ENCODE measurements around the gene RPN2.

DNA sequence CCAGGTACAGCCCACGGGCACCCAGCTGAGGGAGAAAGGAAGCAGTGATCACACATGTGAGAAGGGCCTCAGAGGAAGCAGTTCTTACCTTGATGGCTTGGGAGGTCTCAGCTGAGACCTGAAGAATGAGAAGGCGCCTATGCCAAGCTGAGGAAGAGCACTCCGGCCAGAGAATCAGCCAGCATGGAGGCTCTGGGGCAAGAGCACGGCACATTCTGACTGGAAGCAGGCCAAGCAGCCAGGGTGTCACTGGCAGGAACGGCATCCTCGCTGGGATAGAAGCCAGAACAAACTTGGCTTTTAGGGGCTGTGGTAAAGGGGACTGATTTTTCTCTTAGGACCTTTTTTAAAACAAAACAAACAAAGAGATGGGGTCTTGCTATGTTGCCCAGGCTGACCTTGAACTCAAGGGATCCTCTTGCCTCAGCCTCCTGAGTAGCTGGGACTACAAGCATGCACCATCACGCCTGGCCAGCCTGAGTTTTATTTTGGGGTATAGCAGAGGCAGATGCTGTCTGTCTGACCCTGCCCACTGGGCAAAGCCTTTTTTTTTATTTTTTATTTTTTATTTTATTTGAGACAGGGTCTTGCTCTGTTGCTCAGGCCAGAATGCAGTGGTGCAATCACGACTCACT, 64.9 kb downstream of the RPN2 start:
- TF ChIP-seq, protein P1, sequence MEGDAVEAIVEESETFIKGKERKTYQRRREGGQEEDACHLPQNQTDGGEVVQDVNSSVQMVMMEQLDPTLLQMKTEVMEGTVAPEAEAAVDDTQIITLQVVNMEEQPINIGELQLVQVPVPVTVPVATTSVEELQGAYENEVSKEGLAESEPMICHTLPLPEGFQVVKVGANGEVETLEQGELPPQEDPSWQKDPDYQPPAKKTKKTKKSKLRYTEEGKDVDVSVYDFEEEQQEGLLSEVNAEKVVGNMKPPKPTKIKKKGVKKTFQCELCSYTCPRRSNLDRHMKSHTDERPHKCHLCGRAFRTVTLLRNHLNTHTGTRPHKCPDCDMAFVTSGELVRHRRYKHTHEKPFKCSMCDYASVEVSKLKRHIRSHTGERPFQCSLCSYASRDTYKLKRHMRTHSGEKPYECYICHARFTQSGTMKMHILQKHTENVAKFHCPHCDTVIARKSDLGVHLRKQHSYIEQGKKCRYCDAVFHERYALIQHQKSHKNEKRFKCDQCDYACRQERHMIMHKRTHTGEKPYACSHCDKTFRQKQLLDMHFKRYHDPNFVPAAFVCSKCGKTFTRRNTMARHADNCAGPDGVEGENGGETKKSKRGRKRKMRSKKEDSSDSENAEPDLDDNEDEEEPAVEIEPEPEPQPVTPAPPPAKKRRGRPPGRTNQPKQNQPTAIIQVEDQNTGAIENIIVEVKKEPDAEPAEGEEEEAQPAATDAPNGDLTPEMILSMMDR (IDR thresholded peaks at IDR 0.05), result no peak
- TF ChIP-seq EZH2 (IDR thresholded peaks at IDR 0.05; ENCODE audit: borderline replicate concordance, insufficient read depth, low read depth, low read length, poor library complexity, severe bottlenecking), result no peak

Data from B cell (primary cell).